IMR-90 (cell line): Measurements from ENCODE around the gene SENP7. TPM values are rescaled to one million over a fixed set of nuclear protein-coding genes. Genes with fewer than 3 reads are reported as not detected.

ENCODE experiments used
- ATAC-seq: fragments of 200-7000 bp; cut with Tn5 transposase; 2 replicates; pipeline ENCODE4 v1.9.1; 2020; ENCODE audit warnings: low read depth, mild to moderate bottlenecking, moderate library complexity
- BruUV-seq: library from RNA; stranded (reverse); fragments of 400-500 nt; replicated peaks from 2 replicates; lab custom pipeline; 2021; lab: Mats Ljungman, UMichigan
- CTCF ChIA-PET: fragments of 300-600 bp; formaldehyde crosslinking; extraction: SDS; loops from one replicate; lab custom pipeline; 2021; ENCODE audit warnings: antibody characterized with exemption; lab: Yijun Ruan, JAX
- POLR2A ChIA-PET: fragments of 300-600 bp; sonication (Branson Sonifier 250); formaldehyde crosslinking; loops from one replicate; lab custom pipeline; 2022; ENCODE audit warnings: antibody characterized with exemption; ENCODE audit not compliant: unreplicated experiment; lab: Charles Lee
- DNase-seq: peaks from one replicate; pipeline ENCODE4 v3.0.0; 2013
- H2AFZ ChIP-seq: replicated peaks from 2 replicates; pipeline ENCODE3; 2013; ENCODE audit warnings: low read length, mild to moderate bottlenecking; ENCODE audit not compliant: poor library complexity
- H2AK5ac ChIP-seq: 2 replicates; pipeline ENCODE4 v1.6.1; 2013; ENCODE audit warnings: low read depth, low read length, inconsistent platforms
- H2AK9ac ChIP-seq: replicated peaks from 2 replicates; pipeline ENCODE3; 2013; ENCODE audit warnings: mild to moderate bottlenecking, low read depth, low read length, moderate library complexity; ENCODE audit not compliant: poor library complexity
- H2BK120ac ChIP-seq: 2 replicates; pipeline ENCODE4 v1.6.1; 2013; ENCODE audit warnings: low read depth, low read length, inconsistent platforms
- H2BK15ac ChIP-seq: 3 replicates; pipeline ENCODE4 v1.6.1; 2013; ENCODE audit warnings: low read depth, low read length, inconsistent platforms
- H2BK20ac ChIP-seq: 2 replicates; pipeline ENCODE4 v1.6.1; 2013; ENCODE audit warnings: low read depth, mild to moderate bottlenecking, inconsistent platforms, low read length, moderate library complexity
- H2BK5ac ChIP-seq: 2 replicates; pipeline ENCODE4 v1.6.1; 2013; ENCODE audit warnings: mild to moderate bottlenecking, low read depth, low read length, inconsistent platforms; ENCODE audit not compliant: poor library complexity, severe bottlenecking
- H3K14ac ChIP-seq: replicated peaks from 2 replicates; pipeline ENCODE4 v1.6.1; 2013; ENCODE audit warnings: low read depth, low read length, inconsistent platforms
- H3K18ac ChIP-seq: 2 replicates; pipeline ENCODE4 v1.6.1; 2013; ENCODE audit warnings: low read depth, low read length, control low read depth
- H3K23ac ChIP-seq: 2 replicates; pipeline ENCODE4 v1.6.1; 2013; ENCODE audit warnings: low read depth, low read length, inconsistent platforms
- H3K27ac ChIP-seq: 2 replicates; pipeline ENCODE4 v1.5.1; 2013; ENCODE audit warnings: mild to moderate bottlenecking, control low read depth, low read length; ENCODE audit not compliant: insufficient read depth
- H3K27me3 ChIP-seq: 2 replicates; pipeline ENCODE4 v1.6.1; 2013; ENCODE audit warnings: low read length; ENCODE audit not compliant: control insufficient read depth, insufficient read depth
- H3K36me3 ChIP-seq: 2 replicates; pipeline ENCODE4 v1.6.1; 2013; ENCODE audit warnings: low read length, mixed read lengths; ENCODE audit not compliant: control insufficient read depth, insufficient read depth
- H3K4ac ChIP-seq: 2 replicates; pipeline ENCODE4 v1.6.1; 2013; ENCODE audit warnings: low read depth, low read length, inconsistent platforms
- H3K4me1 ChIP-seq: 2 replicates; pipeline ENCODE4 v1.6.1; 2013; ENCODE audit warnings: low read length, mixed read lengths; ENCODE audit not compliant: control insufficient read depth, insufficient read depth
- H3K4me2 ChIP-seq: 2 replicates; pipeline ENCODE4 v1.6.1; 2013; ENCODE audit warnings: low read depth, mild to moderate bottlenecking, control low read depth, low read length, moderate library complexity
- H3K4me3 ChIP-seq: 2 replicates; pipeline ENCODE4 v1.5.1; 2013; ENCODE audit warnings: low read depth, mild to moderate bottlenecking, control low read depth, low read length, moderate library complexity; ENCODE audit not compliant: insufficient read depth
- H3K56ac ChIP-seq: 2 replicates; pipeline ENCODE4 v1.6.1; 2013; ENCODE audit warnings: low read length, inconsistent platforms; ENCODE audit not compliant: insufficient read depth; ENCODE audit errors: extremely low read depth
- H3K79me1 ChIP-seq, 2 experiments: 2 replicates each; pipeline ENCODE4 v1.6.1; 2013; ENCODE audit warnings: low read length in 2 of 2, inconsistent platforms in 1 of 2, low read depth in 1 of 2
- H3K9ac ChIP-seq: 2 replicates; pipeline ENCODE4 v1.6.1; 2013; ENCODE audit warnings: low read depth, low read length, control low read depth
- H3K9me1 ChIP-seq: 2 replicates; pipeline ENCODE4 v1.6.1; 2013; ENCODE audit warnings: low read length, inconsistent platforms; ENCODE audit not compliant: insufficient read depth
- H3K9me3 ChIP-seq: 2 replicates; pipeline ENCODE4 v1.6.1; 2013; ENCODE audit warnings: low read length; ENCODE audit not compliant: control insufficient read depth, insufficient read depth
- H4K20me1 ChIP-seq: 2 replicates; pipeline ENCODE4 v1.6.1; 2013; ENCODE audit warnings: low read length, inconsistent platforms; ENCODE audit not compliant: insufficient read depth
- H4K5ac ChIP-seq: 2 replicates; pipeline ENCODE4 v1.6.1; 2013; ENCODE audit warnings: mild to moderate bottlenecking, low read depth, low read length, control low read depth
- H4K8ac ChIP-seq, 2 experiments: 2 replicates each; pipeline ENCODE4 v1.6.1; 2013; ENCODE audit warnings: low read depth in 2 of 2, low read length in 2 of 2, control low read depth in 1 of 2, inconsistent platforms in 1 of 2
- H4K91ac ChIP-seq: 2 replicates; pipeline ENCODE4 v1.6.1; 2013; ENCODE audit warnings: low read depth, low read length, inconsistent platforms; ENCODE audit not compliant: insufficient read depth
- BHLHE40 ChIP-seq: fragments of 150-350 bp; IDR thresholded peaks from 2 replicates; pipeline ENCODE4 v1.6.1; 2016; ENCODE audit warnings: mild to moderate bottlenecking, low read depth, low read length
- CEBPB ChIP-seq: IDR thresholded peaks from 2 replicates; pipeline ENCODE4 v1.6.1; 2012; ENCODE audit warnings: low read depth, low read length, improper control_type of control experiment
- CHD1 ChIP-seq: IDR thresholded peaks from 2 replicates; pipeline ENCODE4 v1.6.1; 2012; ENCODE audit warnings: low read depth, low read length, improper control_type of control experiment
- CTCF ChIP-seq: conservative IDR thresholded peaks from 2 replicates; pipeline ENCODE4 v1.5.1; 2012; ENCODE audit warnings: mild to moderate bottlenecking, low read depth, low read length, improper control_type of control experiment
- ELK1 ChIP-seq: fragments of 150-350 bp; IDR thresholded peaks from 2 replicates; pipeline ENCODE4 v1.6.1; 2016; ENCODE audit warnings: low read depth, mild to moderate bottlenecking, low read length, moderate library complexity, borderline replicate concordance
- FOS ChIP-seq: fragments of 150-350 bp; IDR thresholded peaks from 2 replicates; pipeline ENCODE4 v1.6.1; 2016; ENCODE audit warnings: low read depth, low read length
- MAFK ChIP-seq: IDR thresholded peaks from 2 replicates; pipeline ENCODE4 v1.6.1; 2012; ENCODE audit warnings: low read depth, low read length, improper control_type of control experiment
- MAZ ChIP-seq: IDR thresholded peaks from 2 replicates; pipeline ENCODE4 v1.6.1; 2012; ENCODE audit warnings: low read depth, mild to moderate bottlenecking, low read length, improper control_type of control experiment, moderate library complexity, borderline replicate concordance
- MXI1 ChIP-seq: IDR thresholded peaks from 2 replicates; pipeline ENCODE4 v1.6.1; 2012; ENCODE audit warnings: low read depth, mild to moderate bottlenecking, low read length, moderate library complexity, borderline replicate concordance
- NFE2L2 ChIP-seq: fragments of 150-350 bp; IDR thresholded peaks from 2 replicates; pipeline ENCODE4 v1.6.1; 2016; ENCODE audit warnings: low read depth, mild to moderate bottlenecking, low read length
- POLR2A ChIP-seq: IDR thresholded peaks from 2 replicates; pipeline ENCODE4 v1.6.1; 2012; ENCODE audit warnings: mild to moderate bottlenecking, low read depth, low read length
- RAD21 ChIP-seq: IDR thresholded peaks from 2 replicates; pipeline ENCODE4 v1.6.1; 2012; ENCODE audit warnings: low read length, improper control_type of control experiment
- RCOR1 ChIP-seq: IDR thresholded peaks from 2 replicates; pipeline ENCODE4 v1.6.1; 2012; ENCODE audit warnings: mild to moderate bottlenecking, low read length, improper control_type of control experiment; ENCODE audit not compliant: insufficient replicate concordance
- RFX5 ChIP-seq: IDR thresholded peaks from 2 replicates; pipeline ENCODE4 v1.8.0; 2012; ENCODE audit warnings: low read depth, mild to moderate bottlenecking, low read length, moderate library complexity
- SMC3 ChIP-seq: fragments of 150-350 bp; IDR thresholded peaks from 2 replicates; pipeline ENCODE4 v1.6.1; 2016; ENCODE audit warnings: low read depth, mild to moderate bottlenecking, antibody characterized with exemption, low read length, moderate library complexity
- USF2 ChIP-seq: fragments of 150-350 bp; IDR thresholded peaks from 2 replicates; pipeline ENCODE4 v1.6.1; 2017; ENCODE audit warnings: mild to moderate bottlenecking, antibody characterized with exemption, low read length, low read depth
- WGBS, 2 experiments: methylation state at CpG; one replicate each; pipeline versions ENCODE4 v1.1.5 to v1.1.7; 2013; ENCODE audit warnings: missing lambda C conversion rate in 2 of 2; ENCODE audit not compliant: insufficient read length in 1 of 2; ENCODE audit errors: extremely low coverage in 2 of 2; 5-methylcytosine and 5-hydroxymethylcytosine counted together
- dilution Hi-C: fragments of 300-500 bp; cut with HindIII; formaldehyde crosslinking; loops from one replicate; pipeline ENCODE4 v1.14.3; 2018; ENCODE audit warnings: low sequenced_read_pairs; ENCODE audit not compliant: unreplicated experiment
- in situ Hi-C: fragments of 300-500 bp; cut with MboI; formaldehyde crosslinking; loops from 3 replicates; pipeline ENCODE4 v1.14.3; 2019; ENCODE audit warnings: low sequenced_read_pairs, inconsistent platforms, mixed read lengths
- intact Hi-C: fragments of 100-400 bp; cut with micrococcal nuclease; formaldehyde crosslinking; loops from 2 replicates; pipeline ENCODE4 v1.10.0; 2022
- polyA plus RNA-seq, 3 experiments: library from polyadenylated mRNA; depleted of rRNA; stranded (reverse); fragments of >200 nt; gene quantifications; 2 replicates each; pipeline ENCODE4 v1.2.3, GENCODE V29; 2012; ENCODE audit warnings: low replicate concordance in 1 of 3
- total RNA-seq: library from RNA; depleted of rRNA; stranded (reverse); fragments of >200 nt; gene quantifications from 2 replicates; pipeline ENCODE4 v1.2.3, GENCODE V29; 2012

Gene SENP7
- total and polyA plus RNA-seq, 2 of the 4 experiments (the other 2 are of a cell fraction), result 5.5 to 8.4 TPM

- Histone ChIP-seq H3K27ac (no peak overlapping the region), H2BK120ac (no peak overlapping the region), H3K14ac (no peak overlapping the region), H3K18ac (no peak overlapping the region), H3K56ac (no peak overlapping the region), H3K9me1 (no peaks in the 10 kb centered on the region), H4K20me1 (no peaks in the 10 kb centered on the region), H3K4ac (no peak overlapping the region), H3K36me3 (no peaks in the 10 kb centered on the region), H4K5ac (no peak overlapping the region), H2AK9ac (no peak overlapping the region), H2AFZ (no peak overlapping the region), H2AK5ac (no peak overlapping the region), H3K4me3 (no peak overlapping the region), H2BK20ac (no peak overlapping the region), H3K9me3 (no peaks in the 10 kb centered on the region), H3K27me3 (peaks cover 2% of the 10 kb centered on the region; the same call in 1 of the 2 replicates), H4K91ac (no peak overlapping the region), H3K4me2 (no peak overlapping the region), H2BK5ac (no peak overlapping the region), H3K79me1 (no peaks in the 10 kb centered on the region), H3K23ac (no peak overlapping the region), H2BK15ac (no peak overlapping the region), H3K9ac (no peak overlapping the region), H3K4me1 (no peaks in the 10 kb centered on the region), H4K8ac (no peak overlapping the region)
- no CpG with 5 or more reads among the region's 1 CpG for WGBS, 2 experiments
- in situ Hi-C loops (no loop called here), intact Hi-C loops (no loop called here), dilution Hi-C loops (no loop called here)
- no peak for TF ChIP-seq BHLHE40
- no peak for TF ChIP-seq ELK1
- no peak for TF ChIP-seq CTCF
- no peak for TF ChIP-seq SMC3
- no peak for TF ChIP-seq FOS
- TF ChIP-seq RCOR1, result no peak
- no peak for TF ChIP-seq RFX5
- no peak for TF ChIP-seq CEBPB
- no peak for TF ChIP-seq NFE2L2
- TF ChIP-seq USF2, result no peak
- TF ChIP-seq RAD21, result no peak
- no peak for TF ChIP-seq POLR2A
- no peak for TF ChIP-seq MAFK
- TF ChIP-seq CHD1, result no peak
- no peak for TF ChIP-seq MXI1
- no peak for TF ChIP-seq MAZ
- CTCF ChIA-PET, result no interaction called here
- DNase-seq, result no peak
- BruUV-seq, result no TSS peak
- ATAC-seq, result no peak
- POLR2A ChIA-PET, result interaction anchor here (0.6 kb wide), 1 partner anchor 9 kb away, joined by 3 read pairs; no protein-coding TSS in a partner anchor
These were observed 14.9 kb upstream of the SENP7 start for GRCh38 chr3:101527906-101528305.
